HG03520 (cell line): ENCODE results near the gene SCGB1A1.
"Not testable (repeated sequence)": the region's sequence is repeated elsewhere in the genome, so short reads cannot be mapped to it uniquely, and the experiment has no call there.

Experiments
- ATAC-seq: cut with Tn5 transposase; IDR thresholded peaks from one replicate; pipeline ENCODE4 v1.9.1; 2021; ENCODE audit warnings: mild to moderate bottlenecking, moderate library complexity; ENCODE audit not compliant: unreplicated experiment

The SCGB1A1 gene, protein sequence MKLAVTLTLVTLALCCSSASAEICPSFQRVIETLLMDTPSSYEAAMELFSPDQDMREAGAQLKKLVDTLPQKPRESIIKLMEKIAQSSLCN

DNA sequence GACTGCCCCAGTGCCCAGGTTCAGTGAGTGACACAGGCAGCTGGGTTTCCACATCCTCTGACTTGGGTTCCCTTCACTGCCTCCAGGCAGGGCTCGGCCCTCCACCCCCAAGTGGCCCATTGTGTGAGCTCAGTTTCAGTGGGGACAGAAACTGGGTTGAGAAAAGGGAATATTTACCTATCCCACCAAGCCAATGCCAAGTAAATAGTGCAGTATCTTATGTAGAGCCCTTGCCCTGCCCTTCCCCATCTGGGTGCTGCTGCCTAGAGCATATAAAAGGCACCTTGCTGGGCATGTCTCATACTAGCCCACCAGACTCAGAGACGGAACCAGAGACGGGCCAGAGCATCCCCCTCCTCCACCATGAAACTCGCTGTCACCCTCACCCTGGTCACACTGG, at the start of gene SCGB1A1:
Gene SCGB1A1, plus strand, starts transcription at position 301 of the 400 bp plus-strand sequence. Its CDS starts 63 bp downstream, at position 364.
- ATAC-seq: no peak

DNA sequence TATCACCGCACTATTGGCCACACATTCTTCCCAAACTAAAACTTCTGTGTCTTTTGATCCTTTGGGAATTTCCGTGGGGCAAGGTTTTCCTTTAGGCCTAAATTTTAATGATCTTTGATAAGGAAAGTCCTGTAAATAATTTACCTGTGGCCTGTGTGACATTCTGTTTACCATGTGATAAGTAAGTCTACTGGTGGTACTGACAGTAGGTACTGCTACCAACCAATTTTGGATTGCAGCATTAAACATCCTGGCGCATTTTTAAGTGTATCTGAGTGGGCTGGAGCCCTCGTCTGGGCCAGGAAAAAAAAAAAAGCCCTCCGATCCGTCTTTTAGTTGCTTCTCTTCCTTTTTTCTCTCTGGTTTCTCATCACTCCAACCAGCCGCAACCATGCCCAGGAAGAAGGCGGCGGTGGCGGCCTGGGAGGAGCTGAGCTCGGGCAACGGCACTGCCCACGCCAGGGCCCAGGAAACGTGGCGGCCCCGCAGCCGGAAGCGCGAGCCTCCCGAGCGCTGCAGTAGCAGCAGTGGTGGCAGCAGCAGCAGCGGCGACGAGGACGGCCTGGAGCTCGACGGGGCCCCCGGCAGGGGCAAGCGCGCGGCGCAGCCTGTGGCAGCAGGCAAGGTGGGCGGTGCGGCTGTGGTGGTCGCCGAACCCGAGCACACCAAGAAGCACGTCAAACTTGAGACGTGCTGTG, 47.9 kb upstream of the SCGB1A1 start:
- ATAC-seq: no peak

DNA sequence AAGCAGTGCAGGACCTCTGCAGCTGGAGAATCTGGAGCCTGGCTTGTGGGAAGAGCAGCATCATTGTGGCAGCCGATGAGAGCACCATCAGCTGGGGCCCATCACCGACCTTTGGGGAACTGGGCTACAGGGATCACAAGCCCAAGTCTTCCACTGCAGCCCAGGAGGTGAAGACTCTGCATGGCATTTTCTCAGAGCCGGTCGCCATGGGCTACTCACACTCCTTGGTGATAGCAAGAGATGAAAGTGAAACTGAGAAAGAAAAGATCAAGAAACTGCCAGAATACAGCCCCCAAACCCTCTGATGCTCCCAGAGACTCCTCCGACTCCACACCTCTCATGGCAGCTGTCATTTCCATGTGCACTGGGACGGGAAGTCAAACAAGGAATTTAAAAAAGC, 46.0 kb upstream of the SCGB1A1 start:
- ATAC-seq: no peak

DNA sequence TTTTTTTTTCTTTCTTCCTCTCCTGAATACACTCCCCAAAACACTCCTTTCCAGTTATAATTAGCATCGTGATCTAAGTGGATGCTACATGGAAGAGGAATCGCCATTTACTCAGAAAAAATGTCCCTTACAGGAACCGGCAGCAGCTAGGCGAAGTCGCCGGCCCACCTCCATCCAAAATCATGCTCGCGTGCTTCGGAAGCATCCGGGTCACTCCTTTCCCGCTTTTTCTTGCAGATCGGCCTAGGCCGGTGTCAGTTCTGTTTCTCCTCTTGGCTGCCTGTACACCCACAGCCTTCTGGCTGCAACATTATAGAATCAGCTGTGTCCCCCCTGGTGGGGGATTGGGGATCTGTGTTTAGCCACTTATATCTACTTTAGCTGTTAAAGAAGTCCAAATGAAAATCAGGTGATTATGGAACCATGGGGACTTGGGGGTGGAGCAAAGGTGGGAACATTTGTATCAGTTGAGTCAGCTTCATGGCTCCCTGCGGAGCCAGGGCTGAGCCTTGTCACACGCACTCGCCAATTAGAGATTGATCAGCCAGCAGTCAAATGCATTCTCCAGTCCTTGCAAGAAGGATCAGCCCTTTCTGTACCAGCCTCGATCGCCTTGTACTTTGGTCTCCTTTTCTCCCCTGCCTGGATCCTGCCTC, 45.2 kb upstream of the SCGB1A1 start:
- ATAC-seq: no peak

DNA sequence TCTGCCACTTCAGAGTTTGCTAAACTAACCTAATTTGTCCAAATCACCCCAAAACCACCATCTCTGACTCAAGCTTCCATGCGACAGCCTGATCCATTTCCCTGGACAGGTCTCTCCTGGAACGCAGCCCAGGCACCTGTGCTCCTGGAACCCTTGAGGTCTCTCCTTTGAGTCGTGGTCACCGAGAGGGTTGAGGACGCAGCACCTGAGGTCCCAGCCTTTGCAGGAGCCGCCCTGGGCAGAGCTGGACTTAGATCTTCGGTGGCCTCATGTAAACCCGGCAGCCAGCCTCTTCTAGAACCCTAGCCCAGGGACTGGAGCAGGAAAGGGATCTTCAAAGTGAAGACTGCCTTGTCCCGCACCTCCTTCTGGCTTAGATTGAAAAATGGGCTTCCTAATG, 44.0 kb upstream of the SCGB1A1 start:
- ATAC-seq: no peak

GRCh38 chr11:62378459-62379063, 40.3 kb upstream of the SCGB1A1 start:
- not testable (repeated sequence) for ATAC-seq

- ATAC-seq: not testable (repeated sequence)
Observed at GRCh38 chr11:62379586-62379985, 39.2 kb upstream of the SCGB1A1 start.

- ATAC-seq: not testable (repeated sequence)
Observed at GRCh38 chr11:62380821-62381245, 38.0 kb upstream of the SCGB1A1 start.

- ATAC-seq: no peak
Observed at GRCh38 chr11:62383822-62384221, 35.0 kb upstream of the SCGB1A1 start.

GRCh38 chr11:62386083-62386482, 32.8 kb upstream of the SCGB1A1 start:
- not testable (repeated sequence) for ATAC-seq

GRCh38 chr11:62387381-62387780, 31.5 kb upstream of the SCGB1A1 start:
- no peak for ATAC-seq

GRCh38 chr11:62388999-62389398, 29.8 kb upstream of the SCGB1A1 start:
- no peak for ATAC-seq

GRCh38 chr11:62390237-62390636, 28.6 kb upstream of the SCGB1A1 start:
- no peak for ATAC-seq

DNA sequence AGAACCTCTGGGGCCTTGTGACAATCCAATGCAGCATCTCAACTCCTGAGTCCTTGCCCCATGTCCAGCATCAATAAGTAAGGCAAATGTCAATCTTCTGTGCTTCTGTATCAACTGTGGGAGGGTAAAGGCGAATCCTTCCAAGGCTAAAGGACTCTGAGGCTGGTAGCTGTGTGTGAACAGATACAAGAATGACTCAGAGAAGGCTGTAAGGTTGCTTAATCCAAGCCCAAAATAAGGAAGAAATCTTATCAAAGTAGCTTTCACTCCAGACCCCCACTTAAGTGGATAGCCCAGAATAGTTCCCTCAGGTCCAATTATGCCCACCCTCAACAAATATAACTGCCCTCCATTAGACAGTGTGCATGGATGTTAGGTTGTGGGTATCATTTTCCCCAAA, 28.1 kb upstream of the SCGB1A1 start:
- ATAC-seq: no peak

DNA sequence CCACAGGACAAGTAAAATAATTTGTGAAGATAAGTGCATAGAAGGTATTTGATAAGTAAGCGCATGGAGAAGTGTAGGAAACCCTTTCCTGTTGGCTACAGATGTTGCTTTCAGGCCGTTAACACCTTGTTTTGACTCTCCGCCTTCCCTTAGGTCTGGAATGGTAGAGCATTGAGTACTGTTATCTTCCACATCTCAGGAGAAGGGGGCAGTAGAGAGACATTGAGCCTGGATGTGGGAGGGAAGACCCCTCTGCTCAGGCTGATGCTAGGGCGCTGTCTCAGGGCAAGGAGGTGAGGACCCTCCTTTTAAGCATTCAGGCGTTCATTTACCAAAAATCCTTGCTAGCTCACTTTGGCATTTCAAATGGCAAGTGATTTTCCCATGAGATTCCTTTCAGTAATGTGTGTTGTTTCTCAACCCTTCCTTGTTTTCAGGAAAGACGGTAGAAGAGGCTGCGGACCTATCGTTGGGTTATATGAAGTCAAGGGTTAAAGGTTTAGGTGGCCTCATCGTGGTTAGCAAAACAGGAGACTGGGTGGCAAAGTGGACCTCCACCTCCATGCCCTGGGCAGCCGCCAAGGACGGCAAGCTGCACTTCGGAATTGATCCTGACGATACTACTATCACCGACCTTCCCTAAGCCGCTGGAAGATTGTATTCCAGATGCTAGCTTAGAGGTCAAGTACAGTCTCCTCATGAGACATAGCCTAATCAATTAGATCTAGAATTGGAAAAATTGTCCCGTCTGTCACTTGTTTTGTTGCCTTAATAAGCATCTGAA, 27.0 kb upstream of the SCGB1A1 start:
- no peak for ATAC-seq

- ATAC-seq: no peak
Observed at GRCh38 chr11:62392506-62392905, 26.3 kb upstream of the SCGB1A1 start.

- ATAC-seq: no peak
Observed at GRCh38 chr11:62393061-62393611, 25.7 kb upstream of the SCGB1A1 start.

DNA sequence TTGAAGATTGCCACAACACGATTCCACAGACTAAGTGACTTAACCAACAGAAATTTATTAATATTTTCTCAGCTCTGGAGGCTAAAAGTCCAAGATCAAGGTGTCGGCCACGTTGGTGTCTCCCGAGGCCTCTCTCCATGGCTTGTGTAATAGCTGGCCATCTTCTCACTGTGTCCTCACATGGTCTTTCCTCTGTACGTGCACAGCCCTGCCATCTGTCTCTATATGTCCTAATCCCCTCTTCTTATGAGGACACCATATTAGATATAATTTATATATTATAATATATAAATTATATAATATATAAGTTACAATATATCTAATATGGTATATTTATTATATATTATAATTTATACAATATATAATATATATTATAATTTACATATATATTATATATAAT, 25.1 kb upstream of the SCGB1A1 start:
- no peak for ATAC-seq

DNA sequence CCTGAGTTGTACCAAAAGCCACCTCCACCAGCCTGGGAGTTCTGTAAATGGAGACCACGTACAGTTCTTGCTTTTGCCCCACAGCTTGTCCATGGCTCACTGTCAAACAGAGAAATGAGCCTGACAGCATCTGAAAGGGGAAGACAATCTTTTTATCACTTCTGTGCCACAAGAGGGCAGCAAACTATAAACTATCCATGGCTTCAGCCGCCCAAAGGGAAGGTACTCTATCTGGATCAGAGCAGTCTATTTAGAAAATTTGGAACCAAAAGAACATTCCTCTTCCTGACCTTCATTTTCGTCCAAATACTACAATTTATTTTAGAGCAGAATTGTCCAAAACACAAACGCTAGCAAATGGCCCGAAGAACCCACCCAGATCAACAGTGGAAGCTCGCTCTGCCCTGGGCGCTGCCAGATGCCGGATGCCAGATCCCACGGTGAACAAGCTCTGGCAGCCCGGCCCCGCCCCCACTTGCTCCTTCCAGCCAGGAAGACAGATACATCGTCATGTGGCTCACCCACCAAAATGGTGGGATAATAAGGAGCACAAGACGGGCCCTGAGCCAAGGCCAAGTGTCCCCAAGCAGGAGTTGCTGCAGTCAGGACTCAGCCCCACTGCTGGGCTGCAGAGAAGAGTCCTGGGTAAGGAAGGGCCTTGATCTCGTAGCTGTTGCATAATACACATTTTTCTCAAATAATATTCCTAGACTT, 23.9 kb upstream of the SCGB1A1 start:
- ATAC-seq: no peak

DNA sequence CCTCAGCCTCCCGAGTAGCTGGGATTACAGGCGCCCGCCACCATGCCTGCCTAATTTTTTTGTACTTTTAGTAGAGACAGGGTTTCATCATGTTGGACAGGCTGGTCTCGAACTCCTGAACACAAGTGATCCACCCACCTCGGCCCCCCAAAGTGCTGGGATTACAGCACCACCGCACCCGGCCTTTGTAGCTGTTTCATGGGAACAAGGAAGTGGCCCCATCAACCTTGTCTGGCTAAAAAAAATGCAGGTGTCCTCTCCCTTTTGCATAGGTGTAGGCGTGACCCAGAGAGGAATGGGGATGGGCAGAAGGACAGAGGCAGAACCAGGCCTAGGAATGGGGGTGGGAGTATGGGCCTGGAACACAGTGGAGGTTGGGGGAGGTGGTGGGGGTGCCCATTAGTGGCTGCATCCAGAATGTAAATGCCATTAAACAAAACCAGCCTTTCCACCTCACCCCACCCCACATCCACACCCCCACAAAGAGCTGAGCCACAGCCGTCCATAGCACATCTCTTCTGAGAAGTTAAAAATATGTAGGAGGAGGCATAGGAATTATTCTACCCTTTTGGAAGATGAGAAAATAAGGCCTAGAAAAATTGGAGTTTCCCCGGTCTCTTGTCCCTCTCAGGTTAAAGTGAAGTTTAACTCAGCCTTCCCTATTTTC, 22.8 kb upstream of the SCGB1A1 start:
- ATAC-seq: no peak
